Measurements from ENCODE around the gene NUMB.
"Not testable (repeated sequence)": the region's sequence is repeated elsewhere in the genome, so short reads cannot be mapped to it uniquely, and the experiment has no call there.

DNA sequence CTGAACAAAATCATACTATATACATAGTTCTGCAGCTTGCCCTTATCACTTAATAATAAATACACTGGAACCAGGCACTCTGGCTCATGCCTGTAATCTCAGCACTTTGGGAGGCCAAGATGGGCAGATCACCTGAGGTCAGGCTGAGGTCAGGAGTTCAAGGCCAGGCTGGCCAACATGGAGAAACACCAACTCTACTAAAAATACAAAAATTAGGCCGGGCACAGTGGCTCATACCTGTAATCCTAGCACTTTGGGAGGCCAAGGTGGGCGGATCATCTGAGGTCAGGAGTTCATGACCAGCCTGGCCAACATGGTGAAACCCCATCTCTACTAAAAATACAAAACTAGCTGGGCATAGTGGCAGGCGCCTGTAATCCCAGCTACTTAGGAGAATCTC lies 109.3 kb downstream of the NUMB start:
- TF ChIP-seq, protein P1, sequence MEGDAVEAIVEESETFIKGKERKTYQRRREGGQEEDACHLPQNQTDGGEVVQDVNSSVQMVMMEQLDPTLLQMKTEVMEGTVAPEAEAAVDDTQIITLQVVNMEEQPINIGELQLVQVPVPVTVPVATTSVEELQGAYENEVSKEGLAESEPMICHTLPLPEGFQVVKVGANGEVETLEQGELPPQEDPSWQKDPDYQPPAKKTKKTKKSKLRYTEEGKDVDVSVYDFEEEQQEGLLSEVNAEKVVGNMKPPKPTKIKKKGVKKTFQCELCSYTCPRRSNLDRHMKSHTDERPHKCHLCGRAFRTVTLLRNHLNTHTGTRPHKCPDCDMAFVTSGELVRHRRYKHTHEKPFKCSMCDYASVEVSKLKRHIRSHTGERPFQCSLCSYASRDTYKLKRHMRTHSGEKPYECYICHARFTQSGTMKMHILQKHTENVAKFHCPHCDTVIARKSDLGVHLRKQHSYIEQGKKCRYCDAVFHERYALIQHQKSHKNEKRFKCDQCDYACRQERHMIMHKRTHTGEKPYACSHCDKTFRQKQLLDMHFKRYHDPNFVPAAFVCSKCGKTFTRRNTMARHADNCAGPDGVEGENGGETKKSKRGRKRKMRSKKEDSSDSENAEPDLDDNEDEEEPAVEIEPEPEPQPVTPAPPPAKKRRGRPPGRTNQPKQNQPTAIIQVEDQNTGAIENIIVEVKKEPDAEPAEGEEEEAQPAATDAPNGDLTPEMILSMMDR (IDR thresholded peaks at IDR 0.05): not testable (repeated sequence)
- not testable (repeated sequence) for TF ChIP-seq POLR2A (IDR thresholded peaks at IDR 0.05)
